Brain microvascular endothelial cell (primary cell): ENCODE data around the gene HHAT.

ENCODE experiments used
- DNase-seq: peaks from one replicate; pipeline ENCODE4 v3.0.0-alpha.2; 2020
- H3K27ac ChIP-seq: fragments of 250-450 bp; sonication (Bioruptor Pico); 2 replicates; pipeline ENCODE4 v1.5.1; 2020; ENCODE audit warnings: mild to moderate bottlenecking, moderate library complexity
- H3K27me3 ChIP-seq: fragments of 250-450 bp; sonication (Bioruptor Pico); replicated peaks from 2 replicates; pipeline ENCODE4 v1.5.1; 2020; ENCODE audit warnings: mild to moderate bottlenecking
- H3K36me3 ChIP-seq: fragments of 250-450 bp; sonication (Bioruptor Pico); replicated peaks from 2 replicates; pipeline ENCODE4 v1.5.1; 2020; ENCODE audit warnings: mild to moderate bottlenecking
- H3K4me3 ChIP-seq: 2 replicates; pipeline ENCODE4 v1.5.1; 2011; ENCODE audit warnings: low read depth, mild to moderate bottlenecking, control low read depth, low read length, moderate library complexity
- CTCF ChIP-seq: IDR thresholded peaks from 2 replicates; pipeline ENCODE4 v1.5.1; 2011; ENCODE audit warnings: low read depth, mild to moderate bottlenecking, moderate library complexity, low read length, control low read depth, inconsistent platforms; ENCODE audit errors: missing control alignments
- in situ Hi-C: cut with HindIII; loops from 2 replicates; pipeline ENCODE4 v1.10.0; 2017; ENCODE audit warnings: low sequenced_read_pairs, low pct_ligation_motif_present

Gene HHAT

GRCh38 chr1:210663730-210664573, 335.2 kb downstream of the HHAT start:
- no peaks in the 10 kb centered on the region for H3K27me3 ChIP-seq
- no peak overlapping the region for H3K27ac ChIP-seq
- in situ Hi-C loops, result no loop called here
- no peak for TF ChIP-seq CTCF
- no peaks in the 10 kb centered on the region for H3K36me3 ChIP-seq
- DNase-seq, result no peak
- no peak overlapping the region for H3K4me3 ChIP-seq

GRCh38 chr1:210669951-210670350, 341.2 kb downstream of the HHAT start:
- DNase-seq, result no peak
- no peak overlapping the region for H3K4me3 ChIP-seq
- no peaks in the 10 kb centered on the region for H3K27me3 ChIP-seq
- no peak for TF ChIP-seq CTCF
- H3K27ac ChIP-seq, result no peak overlapping the region
- H3K36me3 ChIP-seq, result no peaks in the 10 kb centered on the region
- in situ Hi-C loops, result no loop called here

GRCh38 chr1:210674151-210674550, 345.4 kb downstream of the HHAT start:
- no peaks in the 10 kb centered on the region for H3K27me3 ChIP-seq
- TF ChIP-seq CTCF, result no peak
- H3K27ac ChIP-seq, result no peak overlapping the region
- H3K36me3 ChIP-seq, result no peaks in the 10 kb centered on the region
- no peak overlapping the region for H3K4me3 ChIP-seq
- DNase-seq, result no peak
- in situ Hi-C loops, result no loop called here

- in situ Hi-C loops, result no loop called here
- no peaks in the 10 kb centered on the region for H3K36me3 ChIP-seq
- DNase-seq, result no peak
These were observed 347.8 kb downstream of the HHAT start for GRCh38 chr1:210676539-210676938.

GRCh38 chr1:210677533-210677932, 348.8 kb downstream of the HHAT start:
- no peak for TF ChIP-seq CTCF
- Histone ChIP-seq H3K27ac (no peak overlapping the region), H3K4me3 (no peak overlapping the region), H3K36me3 (no peaks in the 10 kb centered on the region), H3K27me3 (no peaks in the 10 kb centered on the region)
- DNase-seq, result no peak
- in situ Hi-C loops, result no loop called here

More at GRCh38 chr1:210676539-210676938, 347.8 kb downstream of the HHAT start:
- Histone ChIP-seq H3K27me3 (no peaks in the 10 kb centered on the region), H3K4me3 (no peak overlapping the region), H3K27ac (no peak overlapping the region)
- no peak for TF ChIP-seq CTCF

- no peak for DNase-seq
- in situ Hi-C loops, result no loop called here
- no peak overlapping the region for H3K27ac ChIP-seq
- no peaks in the 10 kb centered on the region for H3K27me3 ChIP-seq
- TF ChIP-seq CTCF, result no peak
- no peak overlapping the region for H3K4me3 ChIP-seq
- H3K36me3 ChIP-seq, result no peaks in the 10 kb centered on the region
These were observed 349.6 kb downstream of the HHAT start for GRCh38 chr1:210678306-210678705.
